Fibroblast of the aortic adventitia (primary cell): ENCODE measurements around the gene PCDHA3. TPM values are rescaled to one million over a fixed set of nuclear protein-coding genes. Genes with fewer than 3 reads are reported as not detected.
"Not testable (repeated sequence)": the region's sequence is repeated elsewhere in the genome, so short reads cannot be mapped to it uniquely, and the experiment has no call there.

Source experiments
- DNase-seq: peaks from one replicate; pipeline ENCODE4 v3.0.0-alpha.2; 2010; ENCODE audit warnings: low read depth
- H3K4me3 ChIP-seq: 2 replicates; pipeline ENCODE4 v1.5.1; 2011; ENCODE audit warnings: low read depth, mild to moderate bottlenecking, control low read depth, low read length, moderate library complexity
- CTCF ChIP-seq: IDR thresholded peaks from 2 replicates; pipeline ENCODE4 v1.5.1; 2011; ENCODE audit warnings: mild to moderate bottlenecking, low read length, control low read depth, inconsistent platforms; ENCODE audit not compliant: insufficient read depth
- total RNA-seq: library from RNA; depleted of rRNA; stranded (reverse); fragments of >200 nt; gene quantifications from 2 replicates; pipeline ENCODE4 v1.2.3, GENCODE V29; 2012; ENCODE audit warnings: low replicate concordance

Gene PCDHA3
- total RNA-seq, 1 donor, result 0.27 TPM

GRCh38 chr5:140840978-140841962 lies 40.4 kb downstream of the PCDHA3 start, which contains the start of gene PCDHA8:
Gene PCDHA8, plus strand, starts transcription at chr5:140841187. Its CDS starts 135 bp downstream, at chr5:140841322.
- no peak for TF ChIP-seq CTCF
- no peak within 1 kb of the TSS for H3K4me3 ChIP-seq
- no peak for DNase-seq

- no peak for TF ChIP-seq CTCF
- no peak overlapping the region for H3K4me3 ChIP-seq
- no peak for DNase-seq
These were observed 42.2 kb downstream of the PCDHA3 start for GRCh38 chr5:140842798-140843733.

GRCh38 chr5:140848139-140849102 lies 47.6 kb downstream of the PCDHA3 start, which contains the start of gene PCDHA9:
Gene PCDHA9, plus strand, starts transcription at chr5:140848382. Its CDS starts 114 bp downstream, at chr5:140848496.
- H3K4me3 ChIP-seq, DNase-seq: not testable (repeated sequence)

GRCh38 chr5:140849831-140850634 lies 49.2 kb downstream of the PCDHA3 start:
- not testable (repeated sequence) for DNase-seq, H3K4me3 ChIP-seq

Other genes starting within 250 kb of the PCDHA3 start
- gene SRA1, start 243.6 kb upstream of the PCDHA3 start, total RNA-seq, result 29.3 and 29.6 TPM in 2 replicates
- 16.1 and 17.5 TPM in 2 replicates for gene APBB3, start 236.5 kb upstream of the PCDHA3 start, total RNA-seq
- gene SLC35A4, start 236.2 kb upstream of the PCDHA3 start, total RNA-seq, result 17.0 and 28.0 TPM in 2 replicates
- gene CD14, start 167.9 kb upstream of the PCDHA3 start, total RNA-seq, result 0.36 and 4.4 TPM in 2 replicates
- 21.1 and 295 TPM in 2 replicates for gene TMCO6, start 161.6 kb upstream of the PCDHA3 start, total RNA-seq
- gene NDUFA2, start 153.4 kb upstream of the PCDHA3 start, total RNA-seq, result 32.9 and 40.6 TPM in 2 replicates
- 84.2 and 183 TPM in 2 replicates for gene IK, start 153.2 kb upstream of the PCDHA3 start, total RNA-seq
- 12.8 and 21.9 TPM in 2 replicates for gene WDR55, start 136.2 kb upstream of the PCDHA3 start, total RNA-seq
- gene DND1, start 127.5 kb upstream of the PCDHA3 start, total RNA-seq, result 0.18 TPM in 1 of 2 replicates, not detected in the other
- 52.2 and 62.9 TPM in 2 replicates for gene HARS1, start 109.7 kb upstream of the PCDHA3 start, total RNA-seq
- gene HARS2, start 109.6 kb upstream of the PCDHA3 start, total RNA-seq, result 22.7 and 39.0 TPM in 2 replicates
- 37.2 and 118 TPM in 2 replicates for gene ZMAT2, start 100.6 kb upstream of the PCDHA3 start, total RNA-seq
- 0.09 TPM in 1 of 2 replicates, not detected in the other for gene PCDHA1, start 14.9 kb upstream of the PCDHA3 start, total RNA-seq
- 0.09 and 0.16 TPM in 2 replicates for gene PCDHA2, start 6.2 kb upstream of the PCDHA3 start, total RNA-seq
- gene PCDHA4, start 6.0 kb downstream of the PCDHA3 start, total RNA-seq, result 0.09 and 1.1 TPM in 2 replicates
- 0.08 and 0.09 TPM in 2 replicates for gene PCDHA5, start 20.6 kb downstream of the PCDHA3 start, total RNA-seq
- gene PCDHA6, start 26.9 kb downstream of the PCDHA3 start, total RNA-seq, result 0.27 and 1.3 TPM in 2 replicates
- gene PCDHA7, start 33.2 kb downstream of the PCDHA3 start, total RNA-seq, result 0.18 and 0.41 TPM in 2 replicates
- 0.09 and 0.25 TPM in 2 replicates for gene PCDHA8, start 40.1 kb downstream of the PCDHA3 start, total RNA-seq
- under 0.01 and 0.49 TPM in 2 replicates for gene PCDHA9, start 47.3 kb downstream of the PCDHA3 start, total RNA-seq
- under 0.01 and 0.09 TPM in 2 replicates for gene PCDHA10, start 54.8 kb downstream of the PCDHA3 start, total RNA-seq
- 0.08 and 0.09 TPM in 2 replicates for gene PCDHA11, start 67.9 kb downstream of the PCDHA3 start, total RNA-seq
- gene PCDHA12, start 74.3 kb downstream of the PCDHA3 start, total RNA-seq, result 0.09 and 0.33 TPM in 2 replicates
- 0.08 TPM in 1 of 2 replicates, not detected in the other for gene PCDHA13, start 81.1 kb downstream of the PCDHA3 start, total RNA-seq
- gene PCDHAC1, start 125.2 kb downstream of the PCDHA3 start, total RNA-seq, result 0.16 TPM in 1 of 2 replicates, not detected in the other
- gene PCDHAC2, start 165.4 kb downstream of the PCDHA3 start, total RNA-seq, result 0.57 TPM in 1 of 2 replicates, not detected in the other